Measurements from ENCODE around the gene PACSIN2. TPM values are rescaled to one million over a fixed set of nuclear protein-coding genes. Genes with fewer than 3 reads are reported as not detected.
A peak's percentile ranks its signal among the peaks of the same experiment; 100 is the strongest.

PACSIN2 gene
- total and polyA plus RNA-seq, 2 of the 13 experiments (the other 11 are each of a cell fraction or from before 2014, with no cell fraction given) = 54.1 to 68.8 TPM

DNA sequence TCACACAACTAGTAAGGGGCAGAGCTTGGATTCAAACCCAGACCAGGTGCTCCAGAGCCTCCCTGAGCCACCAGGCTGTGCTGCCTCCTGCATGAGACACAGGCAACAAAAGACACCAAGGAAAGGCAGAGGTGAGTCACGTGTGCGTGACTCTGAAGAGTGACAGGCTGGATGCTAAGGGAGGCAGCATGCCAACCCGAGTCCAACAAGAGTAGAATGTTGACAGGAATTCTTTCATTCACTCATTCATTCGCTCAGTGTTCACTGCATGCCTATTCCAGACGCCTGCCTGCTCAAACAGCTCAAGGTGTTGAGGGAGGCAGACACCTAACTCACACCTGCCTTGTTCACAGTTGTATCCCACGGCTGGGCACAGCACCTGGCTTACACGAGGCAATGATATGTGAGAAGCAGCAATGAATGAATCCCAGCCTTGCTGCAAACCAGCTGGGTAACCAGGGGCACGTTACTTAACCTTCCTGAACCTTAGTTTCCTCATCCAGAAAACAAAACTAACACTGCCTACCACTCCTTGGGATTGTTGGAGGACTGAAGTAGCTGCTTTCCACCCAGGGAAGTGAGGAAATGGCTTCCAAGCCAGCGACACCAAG, 84.0 kb downstream of the PACSIN2 start (continued):
- TF ChIP-seq RORA (CRISPR knock-in tag; IDR thresholded peaks at IDR 0.05) = no peak

GRCh38 chr22:42929838-42930155, 85.2 kb downstream of the PACSIN2 start:
- in situ Hi-C loops (cut with HindIII; ENCODE audit: extremely low pct_ligation_motif_present, low pct_unique_long_range_greater_than_20kb) = no loop called here
- Histone ChIP-seq H3K4me3 (replicated peaks in 1 of 3; ENCODE audit: insufficient read depth in 1 of 3, low read depth in 2 of 3, low read length in 3 of 3) (peak overlapping the region in 2 of 3 experiments; percentile 8 to 49; a peak in 2 of 6 replicates), H3K27me3 (ENCODE audit: control insufficient read depth in 1 of 2, insufficient read depth in 2 of 2, low read length in 2 of 2) (no peaks in the 10 kb centered on the region), H4K20me1 (ENCODE audit: insufficient read depth, low read length) (peaks cover 38% of the 10 kb centered on the region), H3K4me1 (ENCODE audit: insufficient read depth, low read length) (peaks cover 86% of the 10 kb centered on the region), H3K9me3 (ENCODE audit: low read length) (no peaks in the 10 kb centered on the region), H2AFZ (ENCODE audit: low read length) (no peak overlapping the region), H3K27ac (ENCODE audit: extremely low read length, insufficient read depth, low read length) (peak overlapping the region; percentile 65), H3K79me2 (ENCODE audit: insufficient read depth, low read length) (peaks cover 90% of the 10 kb centered on the region), H3K4me2 (ENCODE audit: low read depth, low read length) (peak overlapping the region; percentile 63), H3K9ac (ENCODE audit: insufficient read depth, low read depth, low read length) (no peak overlapping the region), H3K36me3 (replicated peaks in 1 of 2; ENCODE audit: control insufficient read depth in 1 of 2, insufficient read depth in 2 of 2, low read length in 2 of 2) (peaks cover 0 to 7% of the 10 kb centered on the region in 2 experiments; a peak in 3 of 5 replicates)
- peak; percentile 29 for ATAC-seq
- ChIA-PET POLR2A (interaction anchor here (0.7 to 1.2 kb wide), 4 partner anchors 10 to 29 kb away, joined by 3 to 5 read pairs (median 4); no protein-coding TSS in a partner anchor), CTCF (ENCODE audit: low intra/inter-chr PET ratio, low total read pairs) (no interaction called here)
- intact Hi-C loops (cut with micrococcal nuclease; ENCODE audit: unreplicated experiment) = loop anchor here (2.0 to 5.0 kb wide), 2 partner anchors 15 to 33 kb away; no protein-coding TSS in a partner anchor
- DNase-seq (ENCODE audit: low spot score) = no peak
- TF ChIP-seq HNF4A (CRISPR knock-in tag; IDR thresholded peaks at IDR 0.05) (peak; percentile 45; the same call in 1 of the 2 replicates), ELF1 (CRISPR knock-in tag; IDR thresholded peaks at IDR 0.05) (no peak), SALL1 (CRISPR knock-in tag; IDR thresholded peaks at IDR 0.05) (0 out of 2 replicates have a peak, but pooled peaks have one; percentile 5), SUZ12 (IDR thresholded peaks at IDR 0.05; ENCODE audit: low read depth, low read length) (no peak), MNT (IDR thresholded peaks at IDR 0.05) (peak; percentile 55)
- WGBS (ENCODE audit: low lambda C conversion rate) = 26% methylated on average over 6 of the region's 6 CpGs
- no peak for FAIRE-seq
- no TSS peak for BruUV-seq (replicated peaks)
